Upper lobe of right lung (tissue), 1 donor: Measurements from ENCODE around the gene GJA5. TPM values are rescaled to one million over a fixed set of nuclear protein-coding genes. Genes with fewer than 3 reads are reported as not detected.
A peak's percentile ranks its signal among the peaks of the same experiment; 100 is the strongest.
"Not testable (repeated sequence)": the region's sequence is repeated elsewhere in the genome, so short reads cannot be mapped to it uniquely, and the experiment has no call there.

Source experiments
- ATAC-seq: fragments of 200-7000 bp; cut with Tn5 transposase; one replicate; pipeline ENCODE4 v1.9.1; 2020; ENCODE audit warnings: mild to moderate bottlenecking, moderate library complexity
- DNase-seq: peaks from one replicate; pipeline ENCODE4 v3.0.0-alpha.2; 2020
- H3K27ac ChIP-seq: fragments of 200-600 bp; one replicate; pipeline ENCODE4 v1.8.0; 2022
- H3K27me3 ChIP-seq: fragments of 200-600 bp; one replicate; pipeline ENCODE4 v1.8.0; 2022; ENCODE audit warnings: mild to moderate bottlenecking
- H3K36me3 ChIP-seq: fragments of 200-600 bp; one replicate; pipeline ENCODE4 v1.8.0; 2022
- H3K4me1 ChIP-seq: fragments of 200-600 bp; one replicate; pipeline ENCODE4 v1.8.0; 2022
- H3K4me3 ChIP-seq: fragments of 200-600 bp; one replicate; pipeline ENCODE4 v1.8.0; 2022; ENCODE audit warnings: mild to moderate bottlenecking
- H3K9me3 ChIP-seq: fragments of 200-600 bp; one replicate; pipeline ENCODE4 v1.8.0; 2022
- CTCF ChIP-seq: fragments of 200-600 bp; IDR thresholded peaks from one replicate; pipeline ENCODE4 v1.8.0; 2022; ENCODE audit warnings: antibody characterized with exemption
- intact Hi-C: fragments of 100-400 bp; cut with DNase I; formaldehyde crosslinking; loops from one replicate; pipeline ENCODE4 v1.11.0; 2022
- total RNA-seq: library from RNA; stranded (reverse); fragmentation: NEBNext Ultra II Directional; extraction: Animal tissue kit (Norgen Biotek cat#: 25700); gene quantifications from one replicate; pipeline ENCODE4 v1.2.1, GENCODE V29; 2021
- donor health status: DM: no; HTN: yes; CAD: no; lungs with severe emphysema.

Gene GJA5
- total RNA-seq, 1 donor from 2014 or later = 62.2 TPM

- no peak for TF ChIP-seq CTCF
- Histone ChIP-seq H3K9me3 (no peaks in the 10 kb centered on the region), H3K4me1 (no peaks in the 10 kb centered on the region), H3K27ac (no peak overlapping the region), H3K36me3 (no peaks in the 10 kb centered on the region), H3K4me3 (no peak overlapping the region), H3K27me3 (no peaks in the 10 kb centered on the region)
- DNase-seq (no peak), ATAC-seq (no peak)
- intact Hi-C loops = no loop called here
Observed at GRCh38 chr1:147738739-147739476, 21.5 kb downstream of the GJA5 start.

GRCh38 chr1:147738129-147738528 lies 22.3 kb downstream of the GJA5 start:
- intact Hi-C loops = no loop called here
- TF ChIP-seq CTCF = no peak
- DNase-seq = no peak
- Histone ChIP-seq H3K27ac (no peak overlapping the region), H3K4me3 (no peak overlapping the region), H3K27me3 (no peaks in the 10 kb centered on the region), H3K9me3 (no peaks in the 10 kb centered on the region), H3K36me3 (no peaks in the 10 kb centered on the region), H3K4me1 (no peaks in the 10 kb centered on the region)
- peak; percentile 80 for ATAC-seq

GRCh38 chr1:147736883-147737282 lies 23.5 kb downstream of the GJA5 start:
- intact Hi-C loops = no loop called here
- Histone ChIP-seq H3K4me3 (no peak overlapping the region), H3K36me3 (no peaks in the 10 kb centered on the region), H3K4me1 (no peaks in the 10 kb centered on the region), H3K9me3 (no peaks in the 10 kb centered on the region), H3K27me3 (no peaks in the 10 kb centered on the region), H3K27ac (no peak overlapping the region)
- no peak for DNase-seq
- ATAC-seq = no peak
- no peak for TF ChIP-seq CTCF

GRCh38 chr1:147735423-147735822 lies 25.0 kb downstream of the GJA5 start:
- no peak for TF ChIP-seq CTCF
- no peak for DNase-seq

GRCh38 chr1:147734291-147734841 lies 26.0 kb downstream of the GJA5 start:
- not testable (repeated sequence) for H3K9me3 ChIP-seq

More at GRCh38 chr1:147735423-147735822, 25.0 kb downstream of the GJA5 start:
- Histone ChIP-seq H3K27me3 (no peaks in the 10 kb centered on the region), H3K27ac (no peak overlapping the region), H3K36me3 (no peaks in the 10 kb centered on the region), H3K4me1 (no peaks in the 10 kb centered on the region), H3K4me3 (no peak overlapping the region), H3K9me3 (no peaks in the 10 kb centered on the region)
- intact Hi-C loops = no loop called here
- no peak for ATAC-seq

GRCh38 chr1:147729315-147729714 lies 31.1 kb downstream of the GJA5 start:
- Histone ChIP-seq H3K27me3 (peaks cover 6% of the 10 kb centered on the region), H3K9me3 (no peaks in the 10 kb centered on the region), H3K4me3 (no peak overlapping the region), H3K4me1 (no peaks in the 10 kb centered on the region), H3K27ac (no peak overlapping the region), H3K36me3 (no peaks in the 10 kb centered on the region)
- DNase-seq = no peak
- intact Hi-C loops = no loop called here
- TF ChIP-seq CTCF = no peak
- no peak for ATAC-seq

More at GRCh38 chr1:147734291-147734841, 26.0 kb downstream of the GJA5 start:
- H3K4me1 ChIP-seq, ATAC-seq, H3K4me3 ChIP-seq, H3K36me3 ChIP-seq, H3K27ac ChIP-seq, H3K27me3 ChIP-seq, DNase-seq, intact Hi-C loops: not testable (repeated sequence)
